Astrocyte (in vitro differentiated cells and primary cell): ENCODE data around the gene VPS37D. TPM values are rescaled to one million over a fixed set of nuclear protein-coding genes. Genes with fewer than 3 reads are reported as not detected.

ENCODE experiments used
- DNase-seq: peaks from one replicate; pipeline ENCODE4 v3.0.0-alpha.2; 2010; ENCODE audit warnings: low read depth
- FAIRE-seq: peaks from 2 replicates; lab custom pipeline; 2011; peaks lifted over from hg19 to GRCh38; lab: Jason Lieb, UNC
- H2AFZ ChIP-seq: 2 replicates; pipeline ENCODE4 v1.6.0; 2012; ENCODE audit warnings: low read depth, low read length, inconsistent platforms
- H3K27ac ChIP-seq: 2 replicates; pipeline ENCODE4 v1.5.1; 2011; ENCODE audit warnings: low read depth, low read length, inconsistent platforms
- H3K27me3 ChIP-seq: 2 replicates; pipeline ENCODE4 v1.6.0; 2011; ENCODE audit warnings: low read length, inconsistent platforms; ENCODE audit not compliant: insufficient read depth
- H3K36me3 ChIP-seq: 2 replicates; pipeline ENCODE4 v1.5.1; 2011; ENCODE audit warnings: low read length, inconsistent platforms; ENCODE audit not compliant: insufficient read depth
- H3K4me1 ChIP-seq: 2 replicates; pipeline ENCODE4 v1.5.1; 2011; ENCODE audit warnings: low read length, inconsistent platforms; ENCODE audit not compliant: insufficient read depth
- H3K4me2 ChIP-seq: 2 replicates; pipeline ENCODE4 v1.6.0; 2012; ENCODE audit warnings: low read length, inconsistent platforms
- H3K4me3 ChIP-seq: 2 replicates; pipeline ENCODE4 v1.5.1; 2011; ENCODE audit warnings: low read depth, mild to moderate bottlenecking, low read length, inconsistent platforms; ENCODE audit not compliant: insufficient read depth
- H3K79me2 ChIP-seq: 2 replicates; pipeline ENCODE4 v1.6.0; 2012; ENCODE audit warnings: mild to moderate bottlenecking, low read length, inconsistent platforms; ENCODE audit not compliant: insufficient read depth
- H3K9ac ChIP-seq: 2 replicates; pipeline ENCODE4 v1.6.0; 2012; ENCODE audit warnings: mild to moderate bottlenecking, low read length, inconsistent platforms
- H3K9me3 ChIP-seq: 2 replicates; pipeline ENCODE4 v1.5.1; 2012; ENCODE audit warnings: low read depth, mild to moderate bottlenecking, low read length, inconsistent platforms; ENCODE audit not compliant: insufficient read depth
- H4K20me1 ChIP-seq: 2 replicates; pipeline ENCODE4 v1.6.0; 2012; ENCODE audit warnings: low read length, inconsistent platforms; ENCODE audit not compliant: insufficient read depth
- H3K27ac Mint-ChIP-seq: one replicate; pipeline ENCODE4 v1.8.0; 2021; ENCODE audit warnings: mild to moderate bottlenecking, mixed read lengths; ENCODE audit not compliant: unreplicated experiment
- H3K27me3 Mint-ChIP-seq: one replicate; pipeline ENCODE4 v1.8.0; 2021; ENCODE audit warnings: low read depth, mixed read lengths; ENCODE audit not compliant: unreplicated experiment
- H3K36me3 Mint-ChIP-seq: one replicate; pipeline ENCODE4 v1.8.0; 2021; ENCODE audit warnings: low read depth, mixed read lengths; ENCODE audit not compliant: unreplicated experiment
- H3K4me1 Mint-ChIP-seq: one replicate; pipeline ENCODE4 v1.8.0; 2021; ENCODE audit warnings: low read depth, mixed read lengths; ENCODE audit not compliant: unreplicated experiment
- H3K4me3 Mint-ChIP-seq: one replicate; pipeline ENCODE4 v1.8.0; 2021; ENCODE audit warnings: mild to moderate bottlenecking, moderate library complexity, mixed read lengths; ENCODE audit not compliant: unreplicated experiment
- H3K9me3 Mint-ChIP-seq: one replicate; pipeline ENCODE4 v1.8.0; 2021; ENCODE audit warnings: mild to moderate bottlenecking, mixed read lengths; ENCODE audit not compliant: unreplicated experiment
- CTCF ChIP-seq: IDR thresholded peaks from 2 replicates; pipeline ENCODE4 v1.5.1; 2011; ENCODE audit warnings: low read depth, mild to moderate bottlenecking, inconsistent platforms, low read length, moderate library complexity; ENCODE audit not compliant: insufficient read depth
- EZH2 ChIP-seq: IDR thresholded peaks from 2 replicates; pipeline ENCODE4 v1.6.1; 2012; ENCODE audit warnings: mild to moderate bottlenecking, low read length, inconsistent platforms; ENCODE audit not compliant: insufficient read depth
- total RNA-seq: library from RNA; stranded (reverse); gene quantifications from 2 replicates; pipeline ENCODE4 v1.2.1, GENCODE V29; 2021

The VPS37D gene
- total RNA-seq, 1 donor from 2014 or later = 2.9 TPM

- no peak for FAIRE-seq
- Histone ChIP-seq H3K4me1 (peaks cover 41% of the 10 kb centered on the region), H4K20me1 (peaks cover 78% of the 10 kb centered on the region), H3K79me2 (peaks cover 45% of the 10 kb centered on the region), H3K9me3 (no peaks in the 10 kb centered on the region), H3K9ac (peak overlapping the region; percentile 76), H2AFZ (no peak overlapping the region), H3K36me3 (peaks cover 15% of the 10 kb centered on the region), H3K27me3 (no peaks in the 10 kb centered on the region), H3K4me3 (no peak overlapping the region), H3K27ac (peak overlapping the region; percentile 87), H3K4me2 (peak overlapping the region; percentile 62)
- H3K36me3 Mint-ChIP-seq = peaks cover 17% of the 10 kb centered on the region
- DNase-seq = peak; percentile 79
- peaks cover 11% of the 10 kb centered on the region for H3K4me1 Mint-ChIP-seq
- no peaks in the 10 kb centered on the region for H3K27me3 Mint-ChIP-seq
- no peaks in the 10 kb centered on the region for H3K9me3 Mint-ChIP-seq
- no peak for TF ChIP-seq CTCF
- TF ChIP-seq EZH2 = no peak
- no peak overlapping the region for H3K4me3 Mint-ChIP-seq
- no peak overlapping the region for H3K27ac Mint-ChIP-seq
Observed at GRCh38 chr7:73704640-73705550, 37.3 kb downstream of the VPS37D start.

GRCh38 chr7:73705551-73705920 is 37.9 kb downstream of the VPS37D start:
- Histone ChIP-seq H3K4me1 (peaks cover 41% of the 10 kb centered on the region), H3K27me3 (no peaks in the 10 kb centered on the region), H3K4me3 (no peak overlapping the region), H3K9me3 (no peaks in the 10 kb centered on the region), H3K9ac (peak overlapping the region; percentile 76), H3K27ac (peak overlapping the region; percentile 87), H3K79me2 (peaks cover 50% of the 10 kb centered on the region), H4K20me1 (peaks cover 78% of the 10 kb centered on the region), H3K36me3 (peaks cover 15% of the 10 kb centered on the region), H2AFZ (no peak overlapping the region), H3K4me2 (peak overlapping the region; percentile 62)
- Mint-ChIP-seq H3K36me3 (peaks cover 17% of the 10 kb centered on the region), H3K9me3 (no peaks in the 10 kb centered on the region), H3K27ac (no peak overlapping the region), H3K27me3 (no peaks in the 10 kb centered on the region), H3K4me1 (peaks cover 11% of the 10 kb centered on the region), H3K4me3 (no peak overlapping the region)
- FAIRE-seq (no peak), DNase-seq (no peak)
- no peak for TF ChIP-seq CTCF
- no peak for TF ChIP-seq EZH2
